OCI-LY1 (cell line): ENCODE results near the gene AJAP1.

Experiments
- H2AFZ ChIP-seq: fragments of 200-600 bp; sonication (generic), shearing (Covaris generic); 2 replicates; pipeline ENCODE4 v1.6.0; 2014; ENCODE audit warnings: antibody characterized with exemption, mild to moderate bottlenecking, low read length
- H3F3A ChIP-seq: fragments of 200-600 bp; sonication (generic), shearing (Covaris generic); 2 replicates; pipeline ENCODE4 v1.6.0; 2014; ENCODE audit warnings: mild to moderate bottlenecking, antibody characterized with exemption, low read length, moderate library complexity; ENCODE audit not compliant: insufficient read depth
- H3K27ac ChIP-seq: fragments of 200-600 bp; sonication (generic); 2 replicates; pipeline ENCODE4 v1.5.1; 2014; ENCODE audit warnings: low read length, mixed run types, mild to moderate bottlenecking, low read depth; ENCODE audit not compliant: poor library complexity, severe bottlenecking
- H3K27me3 ChIP-seq: fragments of 200-600 bp; sonication (generic); 2 replicates; pipeline ENCODE4 v1.6.0; 2014; ENCODE audit warnings: antibody characterized with exemption, mild to moderate bottlenecking, low read length, moderate library complexity; ENCODE audit not compliant: insufficient read depth
- H3K36me3 ChIP-seq: fragments of 200-600 bp; sonication (generic); 2 replicates; pipeline ENCODE4 v1.6.1; 2014; ENCODE audit warnings: mild to moderate bottlenecking, antibody characterized with exemption, low read length, moderate library complexity, mixed read lengths; ENCODE audit not compliant: insufficient read depth
- H3K4me1 ChIP-seq: fragments of 200-600 bp; sonication (generic); 2 replicates; pipeline ENCODE4 v1.5.1; 2014; ENCODE audit warnings: mild to moderate bottlenecking, low read length, moderate library complexity; ENCODE audit not compliant: insufficient read depth, severe bottlenecking
- H3K4me2 ChIP-seq: fragments of 200-600 bp; sonication (generic), shearing (Covaris generic); 2 replicates; pipeline ENCODE4 v1.6.1; 2014; ENCODE audit warnings: low read length
- H3K4me3 ChIP-seq: fragments of 200-600 bp; sonication (generic); 2 replicates; pipeline ENCODE4 v1.5.1; 2014; ENCODE audit warnings: low read length, low read depth, mild to moderate bottlenecking, mixed read lengths; ENCODE audit not compliant: poor library complexity, severe bottlenecking
- H3K79me2 ChIP-seq: fragments of 200-600 bp; shearing (Covaris generic); 2 replicates; pipeline ENCODE4 v1.6.1; 2016; ENCODE audit warnings: mixed run types, low read length, mixed read lengths; ENCODE audit not compliant: insufficient read depth
- H3K9ac ChIP-seq: fragments of 200-600 bp; sonication (generic), shearing (Covaris generic); 2 replicates; pipeline ENCODE4 v1.6.1; 2014; ENCODE audit warnings: mild to moderate bottlenecking, low read length, mixed read lengths
- H3K9me2 ChIP-seq: fragments of 200-600 bp; sonication (generic), shearing (Covaris generic); 2 replicates; pipeline ENCODE4 v1.6.1; 2014; ENCODE audit warnings: low read depth, mild to moderate bottlenecking, low read length, mixed read lengths
- H3K9me3 ChIP-seq: fragments of 200-600 bp; shearing (Covaris generic); 2 replicates; pipeline ENCODE4 v1.6.1; 2014; ENCODE audit warnings: low read length, mixed read lengths
- H4K20me1 ChIP-seq: fragments of 200-600 bp; sonication (generic), shearing (Covaris generic); 2 replicates; pipeline ENCODE4 v1.6.0; 2016; ENCODE audit warnings: mild to moderate bottlenecking, low read length; ENCODE audit not compliant: insufficient read depth
- EZH2 ChIP-seq: fragments of 200-600 bp; sonication (generic), shearing (Covaris generic); IDR thresholded peaks from 2 replicates; pipeline ENCODE4 v1.8.0; 2017; ENCODE audit warnings: borderline replicate concordance, mixed run types, mild to moderate bottlenecking, antibody characterized with exemption, low read length, moderate library complexity, mixed read lengths
- TF ChIP-seq, protein P1 (sequence below): fragments of 200-600 bp; sonication (generic), shearing (Covaris generic); IDR thresholded peaks from 2 replicates; pipeline ENCODE4 v1.5.1; 2017; ENCODE audit warnings: mild to moderate bottlenecking, antibody characterized with exemption, low read length, moderate library complexity, mixed read lengths

The AJAP1 gene

DNA sequence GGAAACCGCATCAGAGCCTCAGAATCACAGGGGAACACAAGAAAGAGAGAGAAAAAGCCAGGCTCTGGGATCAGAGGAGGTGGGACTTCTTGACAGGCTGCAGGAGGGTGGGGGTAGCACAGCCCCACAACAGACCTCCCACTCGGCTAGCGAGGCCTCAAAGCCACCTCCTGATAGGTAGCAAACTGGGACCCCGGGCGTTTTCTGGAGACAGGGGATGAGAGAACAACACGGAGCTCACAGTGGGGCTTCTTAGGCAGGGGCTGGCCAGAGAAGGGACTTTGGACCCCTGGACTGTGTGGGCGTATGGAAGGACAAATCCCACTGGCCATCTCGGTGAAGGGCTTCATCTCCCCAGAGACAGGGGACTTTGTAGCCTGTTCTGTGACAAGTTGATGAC lies 116.3 kb downstream of the AJAP1 start:
- H4K20me1 ChIP-seq: no peaks in the 10 kb centered on the region
- H3F3A ChIP-seq: no peaks in the 10 kb centered on the region
- H3K79me2 ChIP-seq: no peaks in the 10 kb centered on the region
- H3K9ac ChIP-seq: no peak overlapping the region
- H3K27ac ChIP-seq: no peak overlapping the region
- H3K27me3 ChIP-seq: no peaks in the 10 kb centered on the region; the same call in 1 of the 2 replicates
- H3K9me3 ChIP-seq: no peaks in the 10 kb centered on the region
- no peak overlapping the region for H2AFZ ChIP-seq
- TF ChIP-seq EZH2: no peak
- TF ChIP-seq, protein P1, sequence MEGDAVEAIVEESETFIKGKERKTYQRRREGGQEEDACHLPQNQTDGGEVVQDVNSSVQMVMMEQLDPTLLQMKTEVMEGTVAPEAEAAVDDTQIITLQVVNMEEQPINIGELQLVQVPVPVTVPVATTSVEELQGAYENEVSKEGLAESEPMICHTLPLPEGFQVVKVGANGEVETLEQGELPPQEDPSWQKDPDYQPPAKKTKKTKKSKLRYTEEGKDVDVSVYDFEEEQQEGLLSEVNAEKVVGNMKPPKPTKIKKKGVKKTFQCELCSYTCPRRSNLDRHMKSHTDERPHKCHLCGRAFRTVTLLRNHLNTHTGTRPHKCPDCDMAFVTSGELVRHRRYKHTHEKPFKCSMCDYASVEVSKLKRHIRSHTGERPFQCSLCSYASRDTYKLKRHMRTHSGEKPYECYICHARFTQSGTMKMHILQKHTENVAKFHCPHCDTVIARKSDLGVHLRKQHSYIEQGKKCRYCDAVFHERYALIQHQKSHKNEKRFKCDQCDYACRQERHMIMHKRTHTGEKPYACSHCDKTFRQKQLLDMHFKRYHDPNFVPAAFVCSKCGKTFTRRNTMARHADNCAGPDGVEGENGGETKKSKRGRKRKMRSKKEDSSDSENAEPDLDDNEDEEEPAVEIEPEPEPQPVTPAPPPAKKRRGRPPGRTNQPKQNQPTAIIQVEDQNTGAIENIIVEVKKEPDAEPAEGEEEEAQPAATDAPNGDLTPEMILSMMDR: no peak
- H3K4me2 ChIP-seq: no peak overlapping the region
- H3K4me1 ChIP-seq: no peaks in the 10 kb centered on the region
- H3K4me3 ChIP-seq: no peak overlapping the region
- H3K9me2 ChIP-seq: no peaks in the 10 kb centered on the region
- H3K36me3 ChIP-seq: no peaks in the 10 kb centered on the region

DNA sequence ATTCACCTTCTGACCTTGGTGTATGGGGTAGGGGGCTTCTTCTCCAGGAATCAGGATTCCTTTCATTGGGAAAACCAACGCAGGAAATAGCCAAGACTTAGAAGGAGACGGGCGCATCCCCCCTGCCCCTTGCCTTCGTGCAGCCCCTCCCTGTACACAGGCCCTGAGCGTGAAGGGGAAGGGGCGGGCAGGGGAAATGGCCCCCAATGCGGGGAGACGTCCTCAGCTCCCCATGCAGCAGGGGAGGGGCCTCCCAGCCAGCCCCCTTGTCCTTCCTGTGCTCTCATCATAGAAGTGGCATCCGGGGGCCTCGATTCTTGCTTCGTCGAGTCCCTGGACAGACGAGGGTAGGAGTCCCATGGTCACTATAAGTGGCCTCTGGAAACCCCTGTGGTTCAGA lies 116.9 kb downstream of the AJAP1 start:
- Histone ChIP-seq H3F3A (no peaks in the 10 kb centered on the region), H3K9me3 (no peaks in the 10 kb centered on the region), H2AFZ (no peak overlapping the region), H3K9me2 (no peaks in the 10 kb centered on the region), H3K4me3 (no peak overlapping the region), H3K36me3 (no peaks in the 10 kb centered on the region), H3K79me2 (no peaks in the 10 kb centered on the region), H3K9ac (no peak overlapping the region), H3K4me1 (no peaks in the 10 kb centered on the region), H4K20me1 (no peaks in the 10 kb centered on the region), H3K4me2 (no peak overlapping the region), H3K27ac (no peak overlapping the region), H3K27me3 (no peaks in the 10 kb centered on the region; the same call in 1 of the 2 replicates)
- TF ChIP-seq, protein P1: no peak
- TF ChIP-seq EZH2: no peak

DNA sequence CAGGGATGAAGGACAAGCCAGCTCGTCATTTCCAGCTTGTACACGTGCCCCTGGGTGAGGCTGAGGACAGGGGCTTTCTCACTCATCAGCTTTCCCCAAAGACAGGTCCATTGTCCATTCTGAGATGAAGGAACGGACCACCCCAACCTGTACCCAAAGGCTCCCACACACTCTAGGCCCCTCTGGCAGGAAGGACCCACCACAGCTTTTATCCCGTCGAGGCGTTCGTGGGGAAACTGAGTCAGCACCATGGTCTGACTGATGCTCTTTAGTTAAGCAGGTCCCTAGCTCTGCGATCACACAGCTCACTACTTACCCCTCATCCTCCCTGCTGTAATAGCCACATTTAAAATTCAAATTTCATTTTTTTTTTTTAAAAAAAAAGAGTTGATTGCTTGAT lies 117.3 kb downstream of the AJAP1 start:
- Histone ChIP-seq H3K79me2 (no peaks in the 10 kb centered on the region), H3K4me2 (no peak overlapping the region), H4K20me1 (no peaks in the 10 kb centered on the region), H3K27ac (no peak overlapping the region), H3K9me2 (no peaks in the 10 kb centered on the region), H3K27me3 (no peaks in the 10 kb centered on the region; the same call in 1 of the 2 replicates), H3K36me3 (no peaks in the 10 kb centered on the region), H2AFZ (no peak overlapping the region), H3K4me3 (no peak overlapping the region), H3K9ac (no peak overlapping the region), H3F3A (no peaks in the 10 kb centered on the region), H3K4me1 (no peaks in the 10 kb centered on the region), H3K9me3 (no peaks in the 10 kb centered on the region)
- no peak for TF ChIP-seq EZH2
- TF ChIP-seq, protein P1: no peak
